Activated gamma-delta T cell (primary cell): Measurements from ENCODE around the gene BMAL2.

ENCODE experiments used
- DNase-seq: peaks from one replicate; lab custom pipeline; 2025; lab: John Stamatoyannopoulos, UW

BMAL2 gene

DNA sequence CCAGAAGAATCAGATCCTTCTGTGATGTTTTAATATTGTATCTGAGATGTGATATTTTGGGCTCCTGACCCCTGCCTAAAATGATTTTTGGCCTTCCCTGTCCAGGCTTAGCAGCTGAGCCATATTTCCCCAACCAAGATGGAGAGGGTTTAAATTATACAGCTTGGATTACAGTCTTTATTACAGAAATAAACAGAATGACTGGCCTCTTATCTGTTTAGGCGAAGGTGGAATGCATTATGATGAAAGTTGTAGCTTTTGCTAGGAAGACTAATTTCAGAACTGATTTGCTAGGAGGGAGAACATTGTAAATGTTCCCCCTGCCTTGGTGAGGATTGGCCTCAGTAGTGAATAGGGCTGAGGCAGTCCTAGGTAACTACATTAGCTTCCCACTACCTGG is 23.3 kb downstream of the BMAL2 start:
- no peak for DNase-seq

DNA sequence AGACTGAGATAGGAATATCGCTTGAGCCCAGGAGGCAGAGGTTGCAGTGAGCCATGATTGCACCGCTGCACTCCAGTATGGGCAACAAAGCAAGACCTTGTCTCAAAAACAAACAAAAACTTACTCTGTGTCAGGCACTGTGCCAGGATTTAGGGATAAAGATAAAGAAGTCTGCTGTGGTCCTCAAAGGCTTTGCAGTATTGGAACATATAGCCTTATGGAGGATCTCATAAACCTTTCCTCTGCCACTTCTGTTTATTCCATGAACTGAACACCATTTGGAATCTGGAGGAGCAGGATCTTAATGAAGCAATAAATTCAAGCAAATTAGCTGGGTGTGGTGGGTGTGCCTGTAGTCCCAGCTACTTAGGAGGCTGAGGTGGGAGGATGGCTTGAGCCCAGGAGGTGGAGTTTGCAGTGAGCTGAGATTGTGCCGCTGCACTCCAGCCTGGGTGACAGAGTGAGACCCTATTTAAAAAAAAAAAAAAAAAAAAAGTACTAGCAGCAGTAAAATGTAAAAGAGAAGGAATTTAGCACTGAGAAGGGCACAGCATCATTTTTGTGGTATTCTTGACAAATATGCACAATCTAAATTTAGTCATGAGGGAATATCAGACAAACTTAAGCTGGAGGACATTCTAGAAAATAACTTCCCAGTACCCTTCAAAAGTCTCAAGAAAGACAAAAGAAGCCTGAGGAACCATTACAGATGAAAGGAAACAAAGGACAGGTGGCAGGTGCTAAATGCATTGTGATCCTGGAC is 27.1 kb downstream of the BMAL2 start:
- DNase-seq: no peak

GRCh38 chr12:27361372-27361771 is 28.7 kb downstream of the BMAL2 start:
- no peak for DNase-seq

- DNase-seq: no peak
Measured at GRCh38 chr12:27366621-27367020, 34.0 kb downstream of the BMAL2 start.

- no peak for DNase-seq
Measured at GRCh38 chr12:27367078-27367477, 34.4 kb downstream of the BMAL2 start.

DNA sequence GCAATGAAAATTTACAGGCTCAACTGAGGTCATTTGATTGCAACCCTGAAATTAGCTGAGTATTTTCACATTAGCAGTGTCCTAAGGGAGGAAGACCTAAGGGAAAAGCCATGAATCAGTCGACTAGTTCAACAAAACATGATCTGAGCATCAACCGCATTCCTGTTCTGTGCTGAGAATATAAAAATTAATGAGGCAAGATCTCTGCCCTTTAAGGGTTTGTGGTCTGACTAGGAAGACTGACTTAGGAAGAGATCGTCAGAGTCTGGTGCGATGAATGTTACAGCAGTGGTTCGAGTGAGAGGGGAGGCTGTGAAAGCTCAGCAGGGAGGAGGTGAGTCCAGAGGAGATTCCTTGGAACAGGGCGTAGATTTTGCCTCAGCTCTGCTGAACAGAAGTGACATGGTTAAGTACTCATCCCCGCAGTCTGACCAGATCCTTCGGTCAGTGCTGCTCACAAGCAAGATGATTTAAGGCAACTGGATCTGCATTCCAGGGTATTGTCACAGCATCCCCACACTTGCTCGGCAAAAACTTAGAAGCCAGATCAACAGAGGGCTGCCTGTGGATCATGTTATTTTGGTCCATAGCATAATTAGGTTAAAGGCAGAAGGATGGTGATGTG is 49.6 kb downstream of the BMAL2 start:
- DNase-seq: no peak
